ENCODE results near the gene NACC2.

NACC2 gene

GRCh38 chr9:136099542-136099941 lies 4.5 kb upstream of the NACC2 start:
- no peak for DNase-seq (ENCODE audit: low read depth)
- no peak overlapping the region for H3K4me3 ChIP-seq (ENCODE audit: control insufficient read depth, low read depth, low read length)
- TF ChIP-seq CTCF (conservative IDR thresholded peaks at IDR 0.05; ENCODE audit: control insufficient read depth, insufficient read depth, low read depth, low read length) = no peak

- DNase-seq (ENCODE audit: low read depth) = no peak
- no peak overlapping the region for H3K4me3 ChIP-seq (ENCODE audit: control insufficient read depth, low read depth, low read length)
- no peak for TF ChIP-seq CTCF (conservative IDR thresholded peaks at IDR 0.05; ENCODE audit: control insufficient read depth, insufficient read depth, low read depth, low read length)
These were observed 3.8 kb upstream of the NACC2 start for GRCh38 chr9:136098844-136099243.

- DNase-seq (ENCODE audit: low read depth) = no peak
- no peak for TF ChIP-seq CTCF (conservative IDR thresholded peaks at IDR 0.05; ENCODE audit: control insufficient read depth, insufficient read depth, low read depth, low read length)
- H3K4me3 ChIP-seq (ENCODE audit: control insufficient read depth, low read depth, low read length) = no peak overlapping the region
These were observed 3.1 kb upstream of the NACC2 start for GRCh38 chr9:136098210-136098609.

GRCh38 chr9:136096505-136097001 lies 1.5 kb upstream of the NACC2 start:
- no peak for DNase-seq (ENCODE audit: low read depth)
- no peak overlapping the region for H3K4me3 ChIP-seq (ENCODE audit: control insufficient read depth, low read depth, low read length)
- TF ChIP-seq CTCF (conservative IDR thresholded peaks at IDR 0.05; ENCODE audit: control insufficient read depth, insufficient read depth, low read depth, low read length) = no peak

GRCh38 chr9:136093995-136094881 lies 851 bp downstream of the NACC2 start:
- TF ChIP-seq CTCF (conservative IDR thresholded peaks at IDR 0.05; ENCODE audit: control insufficient read depth, insufficient read depth, low read depth, low read length) = no peak

GRCh38 chr9:136093346-136093986 lies 1.6 kb downstream of the NACC2 start:
- peak; percentile 21 for DNase-seq (ENCODE audit: low read depth)
- TF ChIP-seq CTCF (conservative IDR thresholded peaks at IDR 0.05; ENCODE audit: control insufficient read depth, insufficient read depth, low read depth, low read length) = no peak
- peak overlapping the region; percentile 65 for H3K4me3 ChIP-seq (ENCODE audit: control insufficient read depth, low read depth, low read length)

More at GRCh38 chr9:136093995-136094881, 851 bp downstream of the NACC2 start:
- DNase-seq (ENCODE audit: low read depth) = peak; percentile 55
- peak overlapping the region; percentile 65 for H3K4me3 ChIP-seq (ENCODE audit: control insufficient read depth, low read depth, low read length)

All from fibroblast of mammary gland (primary cell).